ENCODE data around the gene SLC36A4. TPM values are rescaled to one million over a fixed set of nuclear protein-coding genes. Genes with fewer than 3 reads are reported as not detected.
"Not testable (repeated sequence)": the region's sequence is repeated elsewhere in the genome, so short reads cannot be mapped to it uniquely, and the experiment has no call there.

The SLC36A4 gene
- total RNA-seq, 2 donors from 2014 or later: 24.1 to 27.0 TPM

DNA sequence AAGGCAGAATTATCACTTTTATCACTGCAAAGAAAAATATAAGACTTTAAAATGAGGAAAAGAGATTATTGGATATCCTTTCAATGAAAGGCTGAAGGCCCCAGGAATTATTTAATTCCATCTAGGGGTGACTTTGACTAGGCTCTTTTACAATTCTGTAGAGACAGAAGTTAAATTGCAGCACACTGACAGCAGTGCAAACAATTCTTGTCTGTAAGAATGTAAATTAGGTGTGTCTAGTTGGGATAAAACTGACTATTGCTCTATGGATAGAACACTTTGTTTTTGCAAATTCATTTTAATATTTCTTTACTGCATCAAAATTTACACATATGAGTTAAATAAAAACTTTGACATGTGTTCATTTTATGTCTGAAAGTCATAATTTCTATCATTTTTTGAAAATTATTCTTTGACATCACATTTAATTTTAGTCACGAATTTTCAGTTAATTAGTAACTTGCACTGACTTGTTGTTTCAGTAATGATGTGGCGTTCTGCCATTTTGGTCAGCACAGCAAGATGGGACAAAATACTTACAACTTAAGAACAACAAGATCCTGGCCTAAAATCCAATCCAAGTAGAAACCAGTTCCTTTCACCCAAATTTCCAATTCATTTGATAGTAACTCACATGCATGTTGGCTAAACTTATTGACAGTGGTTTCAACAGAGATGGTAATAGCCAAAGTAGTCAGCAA, 75.1 kb downstream of the SLC36A4 start:
- Mint-ChIP-seq H3K4me1 (no peaks in the 10 kb centered on the region), H3K36me3 (ENCODE audit: low read depth) (no peaks in the 10 kb centered on the region), H3K27me3 (peaks cover 8% of the 10 kb centered on the region), H3K9me3 (peaks cover 12% of the 10 kb centered on the region), H3K4me3 (no peak overlapping the region), H3K27ac (no peak overlapping the region)
- ATAC-seq (replicated peaks): no peak

DNA sequence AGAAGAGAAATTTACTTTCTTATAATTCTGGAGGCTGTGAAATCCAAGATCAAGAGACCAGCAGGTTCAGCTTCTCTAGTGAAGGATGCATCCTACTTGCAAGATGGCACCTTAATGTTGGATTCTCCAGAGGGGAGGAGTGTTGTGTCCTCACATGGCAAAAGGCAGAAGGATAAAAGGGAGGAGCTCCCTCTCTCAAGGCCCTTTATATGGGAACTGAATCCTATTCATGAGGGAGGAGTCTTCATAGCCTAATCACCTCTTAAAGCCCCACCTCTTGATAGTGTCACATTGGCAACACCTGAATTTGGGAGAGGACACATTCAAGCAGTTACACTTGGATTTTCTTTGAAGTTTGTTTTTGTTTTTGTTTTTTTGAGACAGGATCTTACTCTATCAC, 79.5 kb downstream of the SLC36A4 start:
- no peak for ATAC-seq (replicated peaks)
- no peak overlapping the region for H3K27ac Mint-ChIP-seq
- H3K4me1 Mint-ChIP-seq: no peaks in the 10 kb centered on the region
- H3K27me3 Mint-ChIP-seq: peaks cover 14% of the 10 kb centered on the region
- H3K36me3 Mint-ChIP-seq (ENCODE audit: low read depth): no peaks in the 10 kb centered on the region
- H3K9me3 Mint-ChIP-seq: no peaks in the 10 kb centered on the region
- no peak overlapping the region for H3K4me3 Mint-ChIP-seq

GRCh38 chr11:93117565-93117964, 80.2 kb downstream of the SLC36A4 start:
- H3K36me3 Mint-ChIP-seq (ENCODE audit: low read depth): no peaks in the 10 kb centered on the region
- no peaks in the 10 kb centered on the region for H3K4me1 Mint-ChIP-seq
- no peak overlapping the region for H3K4me3 Mint-ChIP-seq
- H3K9me3 Mint-ChIP-seq: no peaks in the 10 kb centered on the region
- no peak overlapping the region for H3K27ac Mint-ChIP-seq
- peaks cover 14% of the 10 kb centered on the region for H3K27me3 Mint-ChIP-seq
- ATAC-seq (replicated peaks): no peak

DNA sequence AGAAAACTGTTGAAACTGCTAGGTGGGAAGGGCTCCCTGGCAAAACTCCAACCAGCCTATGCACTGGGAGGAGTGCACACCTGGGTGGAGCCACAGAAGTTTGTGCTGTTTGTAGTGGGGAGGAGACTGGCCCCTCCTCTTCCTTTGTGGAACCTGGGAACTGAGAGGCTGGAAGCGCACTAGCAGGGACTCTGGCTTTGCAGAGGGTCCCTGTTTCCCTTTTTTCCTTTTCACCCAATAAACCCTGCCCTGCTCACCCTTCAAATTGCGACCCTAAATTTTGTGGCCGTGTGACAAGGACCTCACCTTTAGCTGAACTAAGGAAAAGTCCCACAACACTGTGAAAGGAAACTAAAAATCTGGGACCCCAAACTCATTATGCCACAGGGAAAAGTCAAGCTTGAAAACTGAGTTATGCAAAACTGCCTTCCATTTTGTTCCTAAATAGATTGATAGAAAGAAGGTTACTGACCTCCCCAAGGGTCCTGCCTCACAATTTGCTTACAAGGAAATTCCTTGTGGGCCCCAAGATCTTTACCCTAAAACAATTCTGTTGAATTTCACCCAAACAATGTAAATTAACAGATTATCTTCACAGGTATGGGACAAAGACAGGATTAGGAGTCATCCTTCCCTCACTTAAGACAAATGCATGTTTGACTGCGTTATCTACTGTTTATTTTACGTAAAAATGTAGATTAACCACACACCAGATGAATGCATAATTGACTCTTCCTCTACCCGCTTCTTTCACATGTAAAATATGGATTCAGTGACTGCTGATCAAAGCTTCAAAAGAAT, 81.0 kb downstream of the SLC36A4 start:
- peaks cover 4% of the 10 kb centered on the region for H3K9me3 Mint-ChIP-seq
- H3K36me3 Mint-ChIP-seq (ENCODE audit: low read depth): no peaks in the 10 kb centered on the region
- H3K4me3 Mint-ChIP-seq: no peak overlapping the region
- H3K27me3 Mint-ChIP-seq: peaks cover 18% of the 10 kb centered on the region
- H3K4me1 Mint-ChIP-seq: no peaks in the 10 kb centered on the region
- no peak for ATAC-seq (replicated peaks)
- no peak overlapping the region for H3K27ac Mint-ChIP-seq

DNA sequence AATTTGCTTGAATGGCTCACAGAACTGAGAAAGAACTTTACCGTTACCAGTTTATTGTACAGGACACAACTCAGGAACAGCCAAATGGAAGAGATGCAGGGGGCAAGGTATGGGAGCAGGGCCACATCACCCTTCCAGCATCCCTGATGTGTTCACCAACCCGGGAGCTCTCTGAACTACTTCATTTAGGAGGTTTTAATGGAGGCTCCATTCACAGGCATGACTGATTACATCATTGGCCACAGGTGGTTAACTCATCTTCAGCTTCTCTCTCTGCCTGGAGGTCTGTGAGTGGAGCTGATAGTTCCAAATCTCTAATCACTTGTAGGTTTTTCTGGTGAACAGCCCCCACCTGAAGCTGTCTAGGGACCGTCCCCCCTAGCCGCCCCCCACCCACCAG, 83.5 kb downstream of the SLC36A4 start:
- H3K9me3 Mint-ChIP-seq: peaks cover 4% of the 10 kb centered on the region
- no peaks in the 10 kb centered on the region for H3K4me1 Mint-ChIP-seq
- no peak overlapping the region for H3K27ac Mint-ChIP-seq
- no peak overlapping the region for H3K4me3 Mint-ChIP-seq
- H3K36me3 Mint-ChIP-seq (ENCODE audit: low read depth): no peaks in the 10 kb centered on the region
- no peak for ATAC-seq (replicated peaks)
- peaks cover 14% of the 10 kb centered on the region for H3K27me3 Mint-ChIP-seq

- H3K4me1 Mint-ChIP-seq: no peaks in the 10 kb centered on the region
- H3K9me3 Mint-ChIP-seq: peaks cover 4% of the 10 kb centered on the region
Measured at GRCh38 chr11:93113824-93114223, 84.0 kb downstream of the SLC36A4 start.

GRCh38 chr11:93111147-93111546, 86.6 kb downstream of the SLC36A4 start:
- not testable (repeated sequence) for H3K4me1 Mint-ChIP-seq; H3K27me3 Mint-ChIP-seq; H3K9me3 Mint-ChIP-seq; H3K36me3 Mint-ChIP-seq (ENCODE audit: low read depth); H3K4me3 Mint-ChIP-seq; H3K27ac Mint-ChIP-seq; ATAC-seq (replicated peaks)

More at GRCh38 chr11:93113824-93114223, 84.0 kb downstream of the SLC36A4 start:
- Mint-ChIP-seq H3K36me3 (ENCODE audit: low read depth) (no peaks in the 10 kb centered on the region), H3K27me3 (peaks cover 14% of the 10 kb centered on the region), H3K27ac (no peak overlapping the region), H3K4me3 (no peak overlapping the region)
- ATAC-seq (replicated peaks): no peak

- Mint-ChIP-seq H3K4me3 (no peak overlapping the region), H3K4me1 (no peaks in the 10 kb centered on the region), H3K36me3 (ENCODE audit: low read depth) (no peaks in the 10 kb centered on the region), H3K9me3 (peaks cover 20% of the 10 kb centered on the region), H3K27me3 (peaks cover 12% of the 10 kb centered on the region), H3K27ac (no peak overlapping the region)
- no peak for ATAC-seq (replicated peaks)
Measured at GRCh38 chr11:93100211-93100610, 97.6 kb downstream of the SLC36A4 start.

GRCh38 chr11:93099806-93100205, 98.0 kb downstream of the SLC36A4 start:
- no peak for ATAC-seq (replicated peaks)
- peaks cover 21% of the 10 kb centered on the region for H3K9me3 Mint-ChIP-seq
- H3K27ac Mint-ChIP-seq: no peak overlapping the region
- no peak overlapping the region for H3K4me3 Mint-ChIP-seq
- no peaks in the 10 kb centered on the region for H3K36me3 Mint-ChIP-seq (ENCODE audit: low read depth)
- H3K27me3 Mint-ChIP-seq: peaks cover 12% of the 10 kb centered on the region
- no peaks in the 10 kb centered on the region for H3K4me1 Mint-ChIP-seq

Other genes starting within 250 kb of the SLC36A4 start
- gene MTNR1B, start 228.3 kb downstream of the SLC36A4 start, total RNA-seq: not detected
- not detected for gene DEUP1, start 132.8 kb upstream of the SLC36A4 start, total RNA-seq